H1 (cell line): ENCODE measurements around the gene NRN1L. TPM values are rescaled to one million over a fixed set of nuclear protein-coding genes. Genes with fewer than 3 reads are reported as not detected.

Source experiments
- CTCF ChIA-PET: fragments of 300-600 bp; sonication (Branson Sonifier 250); formaldehyde crosslinking; loops from one replicate; lab custom pipeline; 2021; ENCODE audit not compliant: partially characterized antibody; lab: Charles Lee
- POLR2A ChIA-PET: fragments of 300-600 bp; sonication (Branson Sonifier 250); formaldehyde crosslinking; loops from one replicate; lab custom pipeline; 2021; ENCODE audit warnings: inconsistent platforms; ENCODE audit not compliant: partially characterized antibody; lab: Charles Lee
- DNase-seq, 2 experiments: peaks; one replicate each; pipeline versions ENCODE4 v3.0.0 to v3.0.0-alpha.2; 2010 to 2022; ENCODE audit warnings: low spot score in 2 of 2, low read depth in 1 of 2, mixed read lengths in 1 of 2
- FAIRE-seq: peaks from 2 replicates; lab custom pipeline; 2011; peaks lifted over from hg19 to GRCh38; lab: Jason Lieb, UNC
- H2AFZ ChIP-seq: 2 replicates; pipeline ENCODE4 v1.8.1; 2012; ENCODE audit warnings: low read length, inconsistent platforms
- H2AK5ac ChIP-seq: 2 replicates; pipeline ENCODE4 v1.6.1; 2013; ENCODE audit warnings: low read depth, low read length
- H2BK120ac ChIP-seq: replicated peaks from 2 replicates; pipeline ENCODE3; 2013; ENCODE audit warnings: low read depth, low read length, inconsistent platforms
- H2BK12ac ChIP-seq: 2 replicates; pipeline ENCODE4 v1.6.1; 2013; ENCODE audit warnings: low read depth, low read length
- H2BK15ac ChIP-seq: 2 replicates; pipeline ENCODE4 v1.6.1; 2013; ENCODE audit warnings: low read length
- H2BK20ac ChIP-seq: 2 replicates; pipeline ENCODE4 v1.6.1; 2013; ENCODE audit warnings: low read length
- H2BK5ac ChIP-seq: 2 replicates; pipeline ENCODE4 v1.6.1; 2013; ENCODE audit warnings: low read depth, low read length
- H3K14ac ChIP-seq: 2 replicates; pipeline ENCODE4 v1.6.1; 2013; ENCODE audit warnings: inconsistent platforms; ENCODE audit not compliant: insufficient read length
- H3K18ac ChIP-seq: 2 replicates; pipeline ENCODE4 v1.6.1; 2013; ENCODE audit warnings: low read length; ENCODE audit errors: extremely low read depth
- H3K23ac ChIP-seq: 2 replicates; pipeline ENCODE4 v1.6.1; 2013; ENCODE audit warnings: inconsistent platforms; ENCODE audit not compliant: insufficient read length
- H3K23me2 ChIP-seq: 2 replicates; pipeline ENCODE4 v1.6.1; 2013; ENCODE audit warnings: low read depth, low read length
- H3K27ac ChIP-seq: 2 replicates; pipeline ENCODE4 v1.6.1; 2011; ENCODE audit warnings: low read depth, low read length, inconsistent platforms
- H3K27me3 ChIP-seq, 4 experiments: replicated peaks in 1 of 4; 1 replicate in 1 of 4; 2 replicates in 3 of 4; pipeline versions ENCODE4 v1.6.1 to v1.8.1; 2011 to 2013; ENCODE audit warnings: low read length in 3 of 4, mild to moderate bottlenecking in 3 of 4, inconsistent platforms in 2 of 4, mixed read lengths in 2 of 4, moderate library complexity in 1 of 4; ENCODE audit not compliant: control insufficient read depth in 3 of 4, insufficient read depth in 3 of 4; ENCODE audit errors: extremely low read depth in 1 of 4
- H3K36me3 ChIP-seq, 4 experiments: 2 replicates each; pipeline versions ENCODE4 v1.6.1 to v1.8.1; 2011 to 2013; ENCODE audit warnings: mild to moderate bottlenecking in 4 of 4, low read length in 3 of 4, moderate library complexity in 2 of 4, control low read depth in 1 of 4, inconsistent platforms in 1 of 4; ENCODE audit not compliant: insufficient read depth in 4 of 4, control insufficient read depth in 2 of 4
- H3K4ac ChIP-seq: replicated peaks from 2 replicates; pipeline ENCODE3; 2013; ENCODE audit warnings: low read length, low read depth, mixed read lengths, inconsistent platforms; ENCODE audit not compliant: insufficient read length
- H3K4me1 ChIP-seq, 4 experiments: replicated peaks in 1 of 4; 1 replicate in 1 of 4; 2 replicates in 3 of 4; pipeline versions ENCODE4 v1.6.1 to v1.8.1; 2011 to 2013; ENCODE audit warnings: low read length in 3 of 4, inconsistent platforms in 2 of 4, mixed read lengths in 1 of 4; ENCODE audit not compliant: insufficient read depth in 4 of 4, control insufficient read depth in 3 of 4
- H3K4me2 ChIP-seq, 2 experiments: 2 replicates each; pipeline versions ENCODE4 v1.6.1 to v1.8.1; 2011 to 2013; ENCODE audit warnings: low read depth in 2 of 2, low read length in 2 of 2, control low read depth in 1 of 2, inconsistent platforms in 1 of 2, mild to moderate bottlenecking in 1 of 2; ENCODE audit not compliant: insufficient read depth in 1 of 2
- H3K4me3 ChIP-seq, 4 experiments: fragments of 200-600, 300-600 bp in 1 of 4; sonication (generic), shearing (Covaris generic), sonication (Bioruptor Twin) in 1 of 4; 2 replicates each; pipeline versions ENCODE4 v1.5.1 to v1.8.1; 2011 to 2016; ENCODE audit warnings: low read length in 4 of 4, low read depth in 3 of 4, control low read depth in 2 of 4, inconsistent platforms in 2 of 4, mild to moderate bottlenecking in 2 of 4, mixed read lengths in 1 of 4, moderate library complexity in 1 of 4; ENCODE audit not compliant: insufficient read depth in 2 of 4; ENCODE audit errors: extremely low read depth in 1 of 4
- H3K56ac ChIP-seq: replicated peaks from 2 replicates; pipeline ENCODE3; 2013; ENCODE audit warnings: low read depth, mild to moderate bottlenecking, mixed read lengths, low read length, inconsistent platforms; ENCODE audit not compliant: insufficient read length
- H3K79me1 ChIP-seq: 2 replicates; pipeline ENCODE4 v1.6.1; 2013; ENCODE audit warnings: low read depth, low read length, control low read depth
- H3K79me2 ChIP-seq, 2 experiments: 2 replicates each; pipeline versions ENCODE4 v1.6.1 to v1.8.1; 2012 to 2013; ENCODE audit warnings: low read length in 2 of 2, mild to moderate bottlenecking in 2 of 2, inconsistent platforms in 1 of 2; ENCODE audit not compliant: insufficient read depth in 2 of 2, control insufficient read depth in 1 of 2
- H3K9ac ChIP-seq, 4 experiments: replicated peaks in 1 of 4; 1 replicate in 1 of 4; 2 replicates in 3 of 4; pipeline versions ENCODE4 v1.6.1 to v1.8.1; 2011 to 2013; ENCODE audit warnings: low read depth in 3 of 4, low read length in 3 of 4, control low read depth in 2 of 4, mild to moderate bottlenecking in 2 of 4, moderate library complexity in 2 of 4, inconsistent platforms in 1 of 4; ENCODE audit errors: extremely low read depth in 1 of 4
- H3K9me3 ChIP-seq, 2 experiments: 2 replicates each; pipeline versions ENCODE4 v1.6.1 to v1.8.1; 2012 to 2013; ENCODE audit warnings: mild to moderate bottlenecking in 2 of 2, moderate library complexity in 2 of 2, control low read depth in 1 of 2, inconsistent platforms in 1 of 2, low read depth in 1 of 2, low read length in 1 of 2, mixed read lengths in 1 of 2; ENCODE audit not compliant: insufficient read depth in 2 of 2
- H4K20me1 ChIP-seq, 2 experiments: replicated peaks in 1 of 2; 2 replicates each; pipeline versions ENCODE3 to v1.8.1; 2011 to 2013; ENCODE audit warnings: inconsistent platforms in 2 of 2, low read length in 2 of 2, mild to moderate bottlenecking in 1 of 2; ENCODE audit not compliant: insufficient read depth in 2 of 2, control insufficient read depth in 1 of 2
- H4K5ac ChIP-seq: 2 replicates; pipeline ENCODE4 v1.6.1; 2013; ENCODE audit warnings: low read length, low read depth, mixed read lengths, inconsistent platforms; ENCODE audit not compliant: insufficient read length
- H4K8ac ChIP-seq: 2 replicates; pipeline ENCODE4 v1.8.0; 2013; ENCODE audit warnings: mild to moderate bottlenecking, moderate library complexity, low read length, inconsistent platforms; ENCODE audit not compliant: insufficient read depth; ENCODE audit errors: extremely low read depth
- H4K91ac ChIP-seq: replicated peaks from 2 replicates; pipeline ENCODE3; 2013; ENCODE audit warnings: low read length, mixed read lengths, inconsistent platforms; ENCODE audit not compliant: insufficient read length
- CHD1 ChIP-seq: IDR thresholded peaks from 2 replicates; pipeline ENCODE4 v1.6.1; 2012; ENCODE audit warnings: low read depth, low read length, improper control_type of control experiment
- CREB1 ChIP-seq: IDR thresholded peaks from 2 replicates; pipeline ENCODE4 v1.6.1; 2012; ENCODE audit warnings: inconsistent platforms
- EP300 ChIP-seq, 2 experiments: IDR thresholded peaks; 1 replicate in 1 of 2; 2 replicates in 1 of 2; pipeline ENCODE4 v1.6.1; 2011 to 2012; ENCODE audit warnings: low read depth in 2 of 2, low read length in 2 of 2, mild to moderate bottlenecking in 2 of 2, borderline replicate concordance in 1 of 2, inconsistent platforms in 1 of 2, moderate library complexity in 1 of 2
- EZH2 ChIP-seq: fragments of 200-600 bp; sonication (generic); IDR thresholded peaks from 2 replicates; pipeline ENCODE4 v1.7.1; 2012; ENCODE audit warnings: low read depth, mild to moderate bottlenecking, moderate library complexity, low read length, inconsistent platforms; ENCODE audit not compliant: severe bottlenecking
- NANOG ChIP-seq: IDR thresholded peaks from 2 replicates; pipeline ENCODE4 v1.6.1; 2011; ENCODE audit warnings: low read length, low read depth, mild to moderate bottlenecking, inconsistent platforms; ENCODE audit not compliant: insufficient read depth, poor library complexity, severe bottlenecking
- POLR2A ChIP-seq, 2 experiments: IDR thresholded peaks; 1 replicate in 1 of 2; 2 replicates in 1 of 2; pipeline ENCODE4 v1.6.1; 2011; ENCODE audit warnings: low read depth in 2 of 2, low read length in 2 of 2, mild to moderate bottlenecking in 2 of 2; ENCODE audit errors: control extremely low read depth in 1 of 2
- POLR2AphosphoS5 ChIP-seq: IDR thresholded peaks from 2 replicates; pipeline ENCODE4 v1.6.1; 2011; ENCODE audit warnings: low read depth, low read length
- SP2 ChIP-seq: IDR thresholded peaks from 2 replicates; pipeline ENCODE4 v1.6.1; 2012; ENCODE audit warnings: mild to moderate bottlenecking, low read length, inconsistent platforms
- TBP ChIP-seq: IDR thresholded peaks from 2 replicates; pipeline ENCODE4 v1.6.1; 2011; ENCODE audit warnings: low read depth, low read length, improper control_type of control experiment
- TCF12 ChIP-seq: IDR thresholded peaks from 2 replicates; pipeline ENCODE4 v1.6.1; 2011; ENCODE audit warnings: low read depth, mild to moderate bottlenecking, low read length
- YY1 ChIP-seq: IDR thresholded peaks from 2 replicates; pipeline ENCODE4 v1.6.1; 2011; ENCODE audit warnings: low read depth, mild to moderate bottlenecking, low read length
- ZNF274 ChIP-seq: IDR thresholded peaks from 2 replicates; pipeline ENCODE4 v1.7.0; 2012; ENCODE audit warnings: low read length, borderline replicate concordance; ENCODE audit errors: extremely low read depth
- WGBS, 2 experiments: shearing (Covaris generic) in 1 of 2; methylation state at CpG; one replicate each; pipeline versions ENCODE4 v1.1.6 to v1.1.7; 2013 to 2015; ENCODE audit warnings: low lambda C conversion rate in 2 of 2, mixed read lengths in 2 of 2, inconsistent platforms in 1 of 2, low coverage in 1 of 2, missing lambda C conversion rate in 1 of 2; ENCODE audit not compliant: insufficient replicate concordance in 2 of 2, insufficient coverage in 1 of 2, insufficient read length in 1 of 2; ENCODE audit errors: extremely low coverage in 1 of 2, missing lambda C conversion rate in 1 of 2; 5-methylcytosine and 5-hydroxymethylcytosine counted together
- polyA plus RNA-seq, 7 experiments: library from polyadenylated mRNA; depleted of rRNA in 3 of 7; stranded (reverse) in 5 of 7; unstranded in 2 of 7; fragments of >200 nt in 5 of 7; fragments of 200-250 nt in 2 of 7; gene quantifications; 1 replicate in 5 of 7; 2 replicates in 1 of 7; 4 replicates in 1 of 7; pipeline versions ENCODE4 v1.2.1 to v1.2.3, GENCODE V29; 2011 to 2013; ENCODE audit warnings: missing spikeins in 2 of 7, mixed read lengths in 2 of 7
- total RNA-seq: library from RNA; stranded (reverse); fragmentation: NEBNext Ultra II Directional; extraction: Animal tissue kit (Norgen Biotek cat#: 25700); gene quantifications from 2 replicates; pipeline ENCODE4 v1.2.1, GENCODE V29; 2021

The NRN1L gene
- total and polyA plus RNA-seq, 2 of the 8 experiments (the other 6 are each of a cell fraction or from before 2014, with no cell fraction given), result 4.1 to 35.2 TPM

- H3K14ac ChIP-seq, result no peak overlapping the region
- no peak overlapping the region for H2BK120ac ChIP-seq
- H2BK5ac ChIP-seq, result no peak overlapping the region; the same call in 1 of the 2 replicates
- H3K23ac ChIP-seq, result no peak overlapping the region
- no peak overlapping the region for H2BK20ac ChIP-seq
- no peak overlapping the region for H2BK12ac ChIP-seq
- no peak overlapping the region for H3K4me3 ChIP-seq
- H3K36me3 ChIP-seq, result no peaks in the 10 kb centered on the region; a peak in 1 of 8 replicates
- H3K4me2 ChIP-seq, result no peak overlapping the region
- H3K27ac ChIP-seq, result no peak overlapping the region
- no peak overlapping the region for H3K9ac ChIP-seq
- H3K18ac ChIP-seq, result no peak overlapping the region
- ChIA-PET POLR2A (interaction anchor here (1.0 to 2.0 kb wide), 6 partner anchors 19 to 144 kb away, joined by 3 to 9 read pairs (median 4); partner anchors contain the start of genes PSKH1 and PSMB10), CTCF (interaction anchor here (0.7 to 4.1 kb wide), 8 partner anchors 10 to 220 kb away, joined by 3 to 39 read pairs (median 4); partner anchors contain the start of gene NRN1L)
- peaks cover 10% of the 10 kb centered on the region for H3K79me1 ChIP-seq
- no peak overlapping the region for H4K8ac ChIP-seq
- no peak overlapping the region for H4K91ac ChIP-seq
- no peaks in the 10 kb centered on the region for H3K9me3 ChIP-seq
- H3K4ac ChIP-seq, result no peak overlapping the region
- no peaks in the 10 kb centered on the region for H3K23me2 ChIP-seq
- H2AK5ac ChIP-seq, result 0 out of 2 replicates have a peak overlapping the region, but pooled peaks have one; percentile 13
- no peak overlapping the region for H2AFZ ChIP-seq
- WGBS, 2 experiments, result 98% methylated on average over 7 of the region's 7 CpGs; no CpG with 5 or more reads in 1 of the 2 experiments
- no peak overlapping the region for H4K5ac ChIP-seq
- H3K79me2 ChIP-seq, result no peaks in the 10 kb centered on the region; a peak in 1 of 4 replicates
- no peak overlapping the region for H3K56ac ChIP-seq
- FAIRE-seq, result no peak
- no peaks in the 10 kb centered on the region for H3K27me3 ChIP-seq
- no peak for DNase-seq
- H2BK15ac ChIP-seq, result no peak overlapping the region
- H3K4me1 ChIP-seq, result peaks cover 0 to 10% (median 4%) of the 10 kb centered on the region in 4 experiments; a peak in 6 of 7 replicates
- peaks cover 4 to 9% of the 10 kb centered on the region in 2 experiments for H4K20me1 ChIP-seq
- TF ChIP-seq SP2 (no peak), EZH2 (no peak), POLR2A (IDR thresholded peaks at IDR 0.05; ENCODE audit: control extremely low read depth in 1 of 2, low read depth in 2 of 2, low read length in 2 of 2) (no peak), EP300 (IDR thresholded peaks at IDR 0.05; ENCODE audit: borderline replicate concordance in 1 of 2, low read depth in 2 of 2, low read length in 2 of 2) (no peak), ZNF274 (no peak), TCF12 (no peak), CHD1 (no peak), POLR2AphosphoS5 (no peak), NANOG (no peak), CREB1 (no peak), YY1 (no peak), TBP (no peak)
Measured at GRCh38 chr16:67915831-67916723, 31.4 kb downstream of the NRN1L start.
